ENCODE data around the gene TMEM198.

Gene TMEM198

DNA sequence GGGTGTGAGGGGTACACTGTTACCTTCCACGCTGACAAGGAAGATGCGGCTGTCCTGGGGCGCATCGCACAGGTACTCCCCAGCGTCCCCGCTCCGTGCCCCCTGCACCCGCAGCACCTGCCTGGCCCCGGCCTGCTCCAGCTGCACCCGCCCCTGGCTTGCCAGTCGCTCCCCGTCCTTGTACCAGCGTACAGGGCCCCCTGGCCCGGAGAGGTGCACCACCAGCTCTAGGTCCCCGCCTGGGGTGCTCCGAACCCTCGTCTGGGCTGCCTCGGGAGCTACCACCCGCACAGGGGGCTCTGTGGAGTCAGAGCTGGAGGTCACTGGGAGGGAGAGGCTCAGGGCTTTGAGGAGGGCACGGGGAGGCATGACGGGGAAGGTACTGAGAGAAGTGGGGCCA is 13.5 kb downstream of the TMEM198 start:
- no peak for DNase-seq (ENCODE audit: low read depth, low spot score)
- Histone ChIP-seq H3K4me3 (no peak overlapping the region), H3K36me3 (ENCODE audit: insufficient read depth, low read length) (no peaks in the 10 kb centered on the region), H3K27ac (no peak overlapping the region), H3K9me3 (ENCODE audit: low read depth, low read length) (no peaks in the 10 kb centered on the region), H3K9ac (ENCODE audit: insufficient read length) (no peak overlapping the region)
- TF ChIP-seq EZH2 (IDR thresholded peaks at IDR 0.05) (no peak), POLR2AphosphoS5 (IDR thresholded peaks at IDR 0.05; ENCODE audit: borderline replicate concordance, low read depth, low read length) (no peak), FOXP2 (optimal IDR thresholded peaks at IDR 0.05; ENCODE audit: control extremely low read depth, extremely low read length, insufficient read depth) (no peak)

DNA sequence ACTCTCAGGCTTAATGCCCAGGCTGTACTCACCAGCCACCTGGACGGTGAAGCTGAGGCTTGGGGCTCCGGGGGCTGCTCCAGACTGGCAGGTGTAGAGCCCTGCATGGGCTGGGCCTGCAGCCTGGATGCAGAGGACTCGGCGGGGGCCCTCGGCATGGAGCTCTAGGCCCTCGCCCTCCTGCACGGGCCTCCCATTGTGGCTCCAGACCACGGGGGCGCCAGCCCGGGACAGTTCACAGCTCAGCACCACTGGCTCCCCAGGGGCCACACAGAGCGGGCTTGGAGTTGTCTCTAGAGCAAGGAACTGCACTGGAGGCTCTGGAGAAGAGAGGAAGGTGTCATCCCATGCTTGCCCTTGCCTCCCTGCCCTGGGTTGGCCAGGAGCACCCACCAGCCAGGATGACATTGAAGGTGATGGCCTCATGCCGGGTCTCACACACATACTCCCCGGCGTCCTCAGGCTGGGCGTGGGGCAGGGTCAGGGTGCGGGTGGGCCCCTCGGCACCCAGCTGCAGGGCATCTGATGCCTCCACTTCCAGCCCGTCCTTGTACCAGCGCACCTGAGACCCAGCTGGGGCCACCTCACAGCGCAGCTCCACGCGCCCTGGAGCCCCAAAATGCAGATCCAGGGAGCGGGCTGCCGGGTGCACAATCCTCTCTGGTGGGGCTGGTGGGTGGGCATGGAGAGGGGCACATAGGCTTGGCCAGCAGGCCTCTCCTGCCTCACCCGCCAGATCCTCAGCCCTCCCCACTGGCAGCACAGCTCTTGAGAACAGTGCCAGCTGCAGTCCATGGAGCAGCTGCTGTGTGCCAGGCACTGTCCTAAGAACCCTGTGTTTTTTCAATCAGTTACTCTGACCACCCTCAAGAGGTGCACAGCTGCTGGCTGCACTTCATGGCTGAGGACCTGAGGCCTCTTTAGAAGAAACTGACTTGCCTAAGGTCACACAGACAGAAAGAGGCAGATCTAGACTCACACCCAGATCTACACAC is 14.3 kb downstream of the TMEM198 start:
- no peak overlapping the region for H3K9ac ChIP-seq (ENCODE audit: insufficient read length)
- TF ChIP-seq EZH2 (IDR thresholded peaks at IDR 0.05) (no peak), POLR2AphosphoS5 (IDR thresholded peaks at IDR 0.05; ENCODE audit: borderline replicate concordance, low read depth, low read length) (no peak), FOXP2 (optimal IDR thresholded peaks at IDR 0.05; ENCODE audit: control extremely low read depth, extremely low read length, insufficient read depth) (no peak)
- H3K36me3 ChIP-seq (ENCODE audit: insufficient read depth, low read length): no peaks in the 10 kb centered on the region
- no peak overlapping the region for H3K4me3 ChIP-seq
- DNase-seq (ENCODE audit: low read depth, low spot score): no peak
- no peaks in the 10 kb centered on the region for H3K9me3 ChIP-seq (ENCODE audit: low read depth, low read length)
- H3K27ac ChIP-seq: no peak overlapping the region

DNA sequence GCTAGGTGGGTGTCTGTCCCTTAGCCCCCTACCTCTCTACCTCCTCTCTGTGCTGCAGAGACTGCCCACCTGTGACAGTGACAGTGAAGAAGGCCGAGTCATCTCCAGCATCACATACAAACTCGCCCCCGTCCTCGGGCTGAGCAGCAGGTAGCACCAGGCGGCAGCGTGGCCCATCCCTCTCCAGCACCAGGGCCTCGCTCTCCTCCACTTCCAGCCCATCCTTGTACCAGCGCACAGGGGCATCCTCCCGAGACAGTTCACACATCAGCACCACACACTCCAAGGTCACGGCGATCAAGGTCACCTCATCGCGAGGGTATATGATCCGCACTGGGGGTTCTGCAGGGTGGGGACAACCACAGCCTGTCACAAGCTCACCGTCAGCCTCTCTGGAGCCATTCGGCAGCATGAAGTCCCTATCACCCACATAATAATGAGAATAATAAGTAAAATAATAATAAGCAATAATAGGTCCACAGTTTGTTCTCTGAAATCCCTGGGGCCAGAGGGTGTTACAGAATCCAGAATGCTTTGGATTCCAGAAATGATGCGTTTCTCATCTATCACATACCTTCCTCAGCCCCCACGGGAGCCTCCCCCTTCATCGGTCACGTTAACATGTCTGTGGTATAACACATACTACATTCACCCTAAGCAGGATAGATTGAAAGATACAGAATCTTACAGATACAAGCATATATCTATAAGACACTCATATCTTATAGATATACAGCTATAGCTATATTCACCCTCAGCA is 15.5 kb downstream of the TMEM198 start:
- no peaks in the 10 kb centered on the region for H3K36me3 ChIP-seq (ENCODE audit: insufficient read depth, low read length)
- DNase-seq (ENCODE audit: low read depth, low spot score): no peak
- H3K9ac ChIP-seq (ENCODE audit: insufficient read length): no peak overlapping the region
- H3K27ac ChIP-seq: no peak overlapping the region
- TF ChIP-seq FOXP2 (optimal IDR thresholded peaks at IDR 0.05; ENCODE audit: control extremely low read depth, extremely low read length, insufficient read depth) (no peak), POLR2AphosphoS5 (IDR thresholded peaks at IDR 0.05; ENCODE audit: borderline replicate concordance, low read depth, low read length) (no peak), EZH2 (IDR thresholded peaks at IDR 0.05) (no peak)
- no peaks in the 10 kb centered on the region for H3K9me3 ChIP-seq (ENCODE audit: low read depth, low read length)
- H3K4me3 ChIP-seq: no peak overlapping the region

DNA sequence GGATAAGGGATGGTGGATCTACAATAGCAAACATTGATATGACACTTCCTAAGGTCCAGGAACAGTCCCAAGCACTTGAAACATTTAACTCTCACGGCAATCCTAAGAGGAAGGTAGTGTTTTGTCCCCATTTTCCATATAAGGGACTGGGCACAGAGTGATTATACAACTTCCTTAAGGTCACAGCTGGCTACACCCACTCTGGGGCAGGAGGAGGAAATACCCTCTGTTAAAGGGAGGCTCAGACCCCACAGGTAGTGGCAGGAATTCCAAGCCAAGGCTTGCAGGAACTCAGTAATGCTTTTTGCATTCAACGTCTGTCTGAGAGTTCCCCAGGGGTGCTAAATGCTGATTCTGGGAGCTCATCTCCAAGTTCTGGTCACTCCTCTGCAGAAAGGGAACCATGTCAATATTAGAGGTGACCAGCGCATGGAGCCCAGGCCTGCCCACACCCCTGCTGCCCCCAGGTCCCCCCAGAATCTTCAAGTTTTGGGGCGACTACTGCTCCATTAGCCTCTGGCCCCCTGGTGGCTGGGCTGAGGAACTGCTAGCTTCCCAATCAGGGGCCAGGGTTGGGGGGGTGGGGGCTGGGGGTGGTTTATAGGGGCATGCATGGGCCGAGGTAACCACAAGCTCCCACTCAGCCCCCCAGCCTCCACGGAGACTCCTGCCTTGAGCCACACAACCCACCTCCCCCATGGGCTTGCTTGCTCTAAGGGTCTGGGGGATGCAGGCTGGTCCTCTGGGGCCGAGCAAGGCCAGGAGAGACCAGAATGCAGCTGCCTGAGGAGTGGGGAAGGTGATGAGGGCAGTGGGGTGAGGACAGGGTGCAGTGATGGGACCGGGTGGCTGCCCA is 16.4 kb downstream of the TMEM198 start:
- Histone ChIP-seq H3K27ac (no peak overlapping the region), H3K9me3 (ENCODE audit: low read depth, low read length) (no peaks in the 10 kb centered on the region), H3K9ac (ENCODE audit: insufficient read length) (no peak overlapping the region), H3K36me3 (ENCODE audit: insufficient read depth, low read length) (no peaks in the 10 kb centered on the region), H3K4me3 (no peak overlapping the region)
- no peak for DNase-seq (ENCODE audit: low read depth, low spot score)
- TF ChIP-seq EZH2 (IDR thresholded peaks at IDR 0.05) (no peak), FOXP2 (optimal IDR thresholded peaks at IDR 0.05; ENCODE audit: control extremely low read depth, extremely low read length, insufficient read depth) (no peak), POLR2AphosphoS5 (IDR thresholded peaks at IDR 0.05; ENCODE audit: borderline replicate concordance, low read depth, low read length) (no peak)

DNA sequence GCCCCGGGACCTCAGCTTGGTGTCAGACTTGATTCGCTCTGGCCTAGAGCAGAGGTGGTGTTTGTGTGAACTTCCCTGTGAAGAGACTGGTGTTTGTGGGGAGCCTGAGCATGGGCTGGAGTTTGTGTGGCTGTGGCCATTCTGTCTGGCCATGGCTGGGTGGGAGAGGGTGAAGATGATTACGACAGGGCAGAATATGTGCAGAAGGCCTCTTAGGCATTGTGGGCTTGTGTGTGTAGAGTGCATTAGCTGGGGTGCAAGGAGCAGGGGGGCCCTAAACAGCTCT is 17.0 kb downstream of the TMEM198 start:
- no peak for DNase-seq (ENCODE audit: low read depth, low spot score)
- no peaks in the 10 kb centered on the region for H3K9me3 ChIP-seq (ENCODE audit: low read depth, low read length)

DNA sequence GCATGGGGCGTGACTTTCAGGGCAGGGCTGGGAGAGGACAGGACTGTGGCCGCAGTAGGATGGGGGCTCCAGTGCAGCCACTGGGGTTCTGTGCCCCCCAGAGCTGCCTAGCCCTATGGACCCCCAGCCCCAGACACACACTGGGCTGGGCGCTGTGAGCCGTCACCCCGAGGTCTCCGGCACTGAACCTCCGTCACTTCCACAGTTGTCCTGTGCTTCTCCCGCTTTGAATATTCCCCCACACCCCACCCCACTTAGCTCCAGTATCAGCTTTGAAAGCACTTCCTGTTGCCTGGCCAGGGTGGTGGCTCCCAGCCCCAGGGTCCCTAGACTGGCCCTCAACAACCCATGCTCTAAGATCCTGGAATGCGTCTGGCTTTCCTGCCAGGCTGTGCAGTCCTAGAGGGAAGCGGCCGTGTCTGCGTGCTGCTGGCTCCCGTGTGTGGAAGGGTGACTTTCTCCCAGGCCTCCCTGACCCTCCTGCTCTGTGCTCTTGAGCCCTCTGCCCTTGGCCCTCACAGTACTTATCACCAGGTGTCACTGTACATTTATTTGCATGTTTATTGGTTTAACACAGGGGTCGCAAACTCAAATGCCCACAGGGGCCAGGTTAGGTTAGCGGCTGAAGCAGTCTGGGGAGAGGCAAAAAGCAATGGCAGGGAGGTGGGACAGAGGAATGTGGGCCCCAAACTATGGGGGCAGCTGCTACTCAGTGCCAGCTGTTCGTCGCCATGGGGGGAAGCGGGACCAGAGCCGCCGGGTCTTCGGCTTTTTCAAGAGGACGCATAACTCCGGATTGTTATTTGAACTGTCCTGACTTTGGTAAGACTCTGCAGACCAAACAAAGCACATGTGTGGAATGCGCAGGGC is 17.6 kb downstream of the TMEM198 start:
- TF ChIP-seq FOXP2 (optimal IDR thresholded peaks at IDR 0.05; ENCODE audit: control extremely low read depth, extremely low read length, insufficient read depth) (no peak), POLR2AphosphoS5 (IDR thresholded peaks at IDR 0.05; ENCODE audit: borderline replicate concordance, low read depth, low read length) (no peak), EZH2 (IDR thresholded peaks at IDR 0.05) (no peak)
- no peak overlapping the region for H3K27ac ChIP-seq
- no peak for DNase-seq (ENCODE audit: low read depth, low spot score)
- no peak overlapping the region for H3K4me3 ChIP-seq
- no peak overlapping the region for H3K9ac ChIP-seq (ENCODE audit: insufficient read length)
- no peaks in the 10 kb centered on the region for H3K36me3 ChIP-seq (ENCODE audit: insufficient read depth, low read length)
- no peaks in the 10 kb centered on the region for H3K9me3 ChIP-seq (ENCODE audit: low read depth, low read length)

More for the DNA sequence above, 17.0 kb downstream of the TMEM198 start:
- no peak overlapping the region for H3K4me3 ChIP-seq
- H3K9ac ChIP-seq (ENCODE audit: insufficient read length): no peak overlapping the region
- H3K27ac ChIP-seq: no peak overlapping the region
- TF ChIP-seq POLR2AphosphoS5 (IDR thresholded peaks at IDR 0.05; ENCODE audit: borderline replicate concordance, low read depth, low read length): no peak
- TF ChIP-seq EZH2 (IDR thresholded peaks at IDR 0.05): no peak
- no peak for TF ChIP-seq FOXP2 (optimal IDR thresholded peaks at IDR 0.05; ENCODE audit: control extremely low read depth, extremely low read length, insufficient read depth)
- no peaks in the 10 kb centered on the region for H3K36me3 ChIP-seq (ENCODE audit: insufficient read depth, low read length)

Measured in SK-N-MC (cell line).